ENCODE results near the gene CCDC87. TPM values are rescaled to one million over a fixed set of nuclear protein-coding genes. Genes with fewer than 3 reads are reported as not detected.

Gene CCDC87
- total and polyA plus RNA-seq, 2 experiments from 2014 or later: 0.11 to 0.40 TPM

- no peak overlapping the region for H3K9ac ChIP-seq
- 17 to 19% methylated on average over 2 to 3 of the region's 3 CpGs for WGBS, 2 experiments (ENCODE audit: low coverage in 1 of 2, low lambda C conversion rate in 2 of 2, missing lambda C conversion rate in 2 of 2)
- TF ChIP-seq EZH2 (IDR thresholded peaks at IDR 0.05; ENCODE audit: insufficient read depth, poor library complexity, severe bottlenecking): no peak
- no peak for TF ChIP-seq EZH2phosphoT487 (IDR thresholded peaks at IDR 0.05; ENCODE audit: insufficient read depth, low read depth)
- no peaks in the 10 kb centered on the region for H3F3A ChIP-seq (ENCODE audit: insufficient read depth)
- no peaks in the 10 kb centered on the region for H3K4me1 ChIP-seq (ENCODE audit: insufficient read depth)
- H4K20me1 ChIP-seq (ENCODE audit: insufficient read depth): no peaks in the 10 kb centered on the region
- H3K27ac ChIP-seq: no peak overlapping the region
- peaks cover 9% of the 10 kb centered on the region for H3K27me3 ChIP-seq (replicated peaks; ENCODE audit: insufficient read depth)
- H3K36me3 ChIP-seq (ENCODE audit: low read depth): no peaks in the 10 kb centered on the region
- H3K9me3 ChIP-seq (ENCODE audit: low read depth): no peaks in the 10 kb centered on the region
- no peaks in the 10 kb centered on the region for H3K9me2 ChIP-seq (ENCODE audit: insufficient read depth)
- no peak overlapping the region for H3K4me2 ChIP-seq (ENCODE audit: unreplicated experiment)
- H3K4me3 ChIP-seq: no peak overlapping the region
- no peak overlapping the region for H2AFZ ChIP-seq
- in situ Hi-C loops (cut with MboI): no loop called here
- DNase-seq: no peak
- H3K79me2 ChIP-seq (ENCODE audit: insufficient read depth): no peaks in the 10 kb centered on the region
Measured at GRCh38 chr11:66555416-66555815, 37.4 kb downstream of the CCDC87 start.

DNA sequence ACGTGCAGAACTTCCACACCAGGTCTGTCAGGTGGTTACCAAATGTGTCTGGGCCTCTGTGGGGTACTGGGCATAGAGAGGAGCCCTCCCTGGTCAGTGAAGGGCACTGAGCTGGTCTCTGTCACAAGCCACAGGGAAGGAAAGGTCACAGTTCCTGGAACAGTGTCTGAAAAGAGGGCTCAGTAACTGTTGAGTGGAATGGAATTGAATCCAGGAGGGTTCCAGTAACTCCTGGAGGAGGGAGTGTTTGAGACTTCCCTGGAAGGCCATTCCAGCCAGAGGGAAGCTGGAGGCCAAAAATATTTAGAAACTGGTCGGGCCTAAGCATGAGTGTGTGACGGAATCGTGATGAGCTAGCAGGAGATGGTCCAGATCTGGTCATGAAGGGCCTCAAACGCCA is 38.3 kb downstream of the CCDC87 start:
- peaks cover 9% of the 10 kb centered on the region for H3K27me3 ChIP-seq (replicated peaks; ENCODE audit: insufficient read depth)
- H3K9ac ChIP-seq: no peak overlapping the region
- TF ChIP-seq EZH2 (IDR thresholded peaks at IDR 0.05; ENCODE audit: insufficient read depth, poor library complexity, severe bottlenecking) (no peak), EZH2phosphoT487 (IDR thresholded peaks at IDR 0.05; ENCODE audit: insufficient read depth, low read depth) (no peak)
- WGBS, 2 experiments (ENCODE audit: low coverage in 1 of 2, low lambda C conversion rate in 2 of 2, missing lambda C conversion rate in 2 of 2): 53 to 57% methylated on average over 5 of the region's 5 CpGs
- no peaks in the 10 kb centered on the region for H3F3A ChIP-seq (ENCODE audit: insufficient read depth)
- no peak overlapping the region for H3K4me2 ChIP-seq (ENCODE audit: unreplicated experiment)
- no peak overlapping the region for H2AFZ ChIP-seq
- no peaks in the 10 kb centered on the region for H3K36me3 ChIP-seq (ENCODE audit: low read depth)
- no peak overlapping the region for H3K4me3 ChIP-seq
- no peak overlapping the region for H3K27ac ChIP-seq
- H3K79me2 ChIP-seq (ENCODE audit: insufficient read depth): no peaks in the 10 kb centered on the region
- H4K20me1 ChIP-seq (ENCODE audit: insufficient read depth): no peaks in the 10 kb centered on the region
- no peaks in the 10 kb centered on the region for H3K9me3 ChIP-seq (ENCODE audit: low read depth)
- in situ Hi-C loops (cut with MboI): no loop called here
- no peaks in the 10 kb centered on the region for H3K4me1 ChIP-seq (ENCODE audit: insufficient read depth)
- H3K9me2 ChIP-seq (ENCODE audit: insufficient read depth): no peaks in the 10 kb centered on the region
- no peak for DNase-seq

- H3K9ac ChIP-seq: no peak overlapping the region
- H3K9me3 ChIP-seq (ENCODE audit: low read depth): no peaks in the 10 kb centered on the region
- no peaks in the 10 kb centered on the region for H3K9me2 ChIP-seq (ENCODE audit: insufficient read depth)
- no peaks in the 10 kb centered on the region for H3K27me3 ChIP-seq (replicated peaks; ENCODE audit: insufficient read depth)
- no peaks in the 10 kb centered on the region for H3K36me3 ChIP-seq (ENCODE audit: low read depth)
- 54 to 59% methylated on average over 4 of the region's 4 CpGs for WGBS, 2 experiments (ENCODE audit: low coverage in 1 of 2, low lambda C conversion rate in 2 of 2, missing lambda C conversion rate in 2 of 2)
- H3K4me2 ChIP-seq (ENCODE audit: unreplicated experiment): no peak overlapping the region
- no peaks in the 10 kb centered on the region for H4K20me1 ChIP-seq (ENCODE audit: insufficient read depth)
- no peak overlapping the region for H2AFZ ChIP-seq
- H3K79me2 ChIP-seq (ENCODE audit: insufficient read depth): no peaks in the 10 kb centered on the region
- no peaks in the 10 kb centered on the region for H3F3A ChIP-seq (ENCODE audit: insufficient read depth)
- in situ Hi-C loops (cut with MboI): no loop called here
- H3K27ac ChIP-seq: no peak overlapping the region
- no peak for TF ChIP-seq EZH2 (IDR thresholded peaks at IDR 0.05; ENCODE audit: insufficient read depth, poor library complexity, severe bottlenecking)
- TF ChIP-seq EZH2phosphoT487 (IDR thresholded peaks at IDR 0.05; ENCODE audit: insufficient read depth, low read depth): no peak
- H3K4me3 ChIP-seq: no peak overlapping the region
- H3K4me1 ChIP-seq (ENCODE audit: insufficient read depth): no peaks in the 10 kb centered on the region
- no peak for DNase-seq
Measured at GRCh38 chr11:66550887-66551286, 42.0 kb downstream of the CCDC87 start.

- Histone ChIP-seq H3K4me2 (ENCODE audit: unreplicated experiment) (no peak overlapping the region), H3K9me3 (ENCODE audit: low read depth) (no peaks in the 10 kb centered on the region), H3K27ac (no peak overlapping the region), H3K79me2 (ENCODE audit: insufficient read depth) (peaks cover 7% of the 10 kb centered on the region; the same call in 1 of the 2 replicates), H3K27me3 (replicated peaks; ENCODE audit: insufficient read depth) (no peaks in the 10 kb centered on the region), H4K20me1 (ENCODE audit: insufficient read depth) (no peaks in the 10 kb centered on the region), H3F3A (ENCODE audit: insufficient read depth) (no peaks in the 10 kb centered on the region), H2AFZ (no peak overlapping the region), H3K9ac (no peak overlapping the region), H3K4me1 (ENCODE audit: insufficient read depth) (peaks cover 6% of the 10 kb centered on the region; the same call in 1 of the 2 replicates), H3K4me3 (no peak overlapping the region), H3K9me2 (ENCODE audit: insufficient read depth) (no peaks in the 10 kb centered on the region), H3K36me3 (ENCODE audit: low read depth) (no peaks in the 10 kb centered on the region)
- TF ChIP-seq EZH2 (IDR thresholded peaks at IDR 0.05; ENCODE audit: insufficient read depth, poor library complexity, severe bottlenecking) (no peak), EZH2phosphoT487 (IDR thresholded peaks at IDR 0.05; ENCODE audit: insufficient read depth, low read depth) (no peak)
- in situ Hi-C loops (cut with MboI): no loop called here
- 85 to 92% methylated on average over 3 of the region's 3 CpGs for WGBS, 2 experiments (ENCODE audit: low coverage in 1 of 2, low lambda C conversion rate in 2 of 2, missing lambda C conversion rate in 2 of 2)
- no peak for DNase-seq
Measured at GRCh38 chr11:66549696-66550095, 43.2 kb downstream of the CCDC87 start.
